Thymus (tissue), 11 donors: ENCODE measurements around the gene EQTN. TPM values are rescaled to one million over a fixed set of nuclear protein-coding genes. Genes with fewer than 3 reads are reported as not detected.

Experiments used
- DNase-seq, 9 donors: peaks; one replicate each; pipeline ENCODE4 v3.0.0-alpha.2; 2013; ENCODE audit warnings: low spot score in 9 of 9, low read depth in 6 of 9, missing footprints in 1 of 9
- H3K27ac ChIP-seq, 2 donors: one replicate each; pipeline ENCODE4 v1.5.1; 2013; ENCODE audit warnings: control low read depth in 1 of 2, low read depth in 1 of 2, low read length in 1 of 2, mild to moderate bottlenecking in 1 of 2, moderate library complexity in 1 of 2
- H3K27me3 ChIP-seq, 2 donors: one replicate each; pipeline ENCODE4 v1.5.1; 2013; ENCODE audit warnings: low read length in 1 of 2; ENCODE audit not compliant: control insufficient read depth in 2 of 2, insufficient read depth in 1 of 2
- H3K36me3 ChIP-seq, 2 donors: one replicate each; pipeline ENCODE4 v1.5.1; 2013; ENCODE audit warnings: low read length in 1 of 2, mild to moderate bottlenecking in 1 of 2, moderate library complexity in 1 of 2; ENCODE audit not compliant: control insufficient read depth in 2 of 2, insufficient read depth in 2 of 2
- H3K4me1 ChIP-seq, 2 donors: one replicate each; pipeline ENCODE4 v1.5.1; 2013; ENCODE audit warnings: low read length in 2 of 2; ENCODE audit not compliant: control insufficient read depth in 2 of 2, insufficient read depth in 2 of 2
- H3K4me3 ChIP-seq, 2 donors: one replicate each; pipeline ENCODE4 v1.5.1; 2013; ENCODE audit warnings: low read length in 2 of 2, control low read depth in 1 of 2, mild to moderate bottlenecking in 1 of 2
- H3K9me3 ChIP-seq, 2 donors: one replicate each; pipeline ENCODE4 v1.5.1; 2013; ENCODE audit warnings: low read length in 1 of 2, mild to moderate bottlenecking in 1 of 2; ENCODE audit not compliant: control insufficient read depth in 2 of 2, insufficient read depth in 1 of 2
- WGBS: extraction: QIAGEN DNeasy Blood & Tissue Kit; methylation state at CpG from one replicate; pipeline ENCODE4 v1.1.7; 2013; 5-methylcytosine and 5-hydroxymethylcytosine counted together
- polyA plus RNA-seq: library from polyadenylated mRNA; stranded (reverse); fragments of 200-250 nt; gene quantifications from one replicate; pipeline ENCODE4 v1.2.3, GENCODE V29; 2013
- total RNA-seq: library from RNA; stranded (reverse); fragments of 120-200 nt; gene quantifications from one replicate; pipeline ENCODE4 v1.2.4, GENCODE V29; 2013
- donor health status: healthy.

Gene EQTN
- total and polyA plus RNA-seq, 2 donors: 0.05 to 0.21 TPM

- 95% methylated on average over 16 of the region's 16 CpGs for whole genome bisulfite sequencing
- DNase-seq: no peak
- Histone ChIP-seq H3K27me3 (no peaks in the 10 kb centered on the region), H3K4me3 (no peak overlapping the region), H3K9me3 (no peaks in the 10 kb centered on the region), H3K4me1 (no peaks in the 10 kb centered on the region), H3K27ac (no peak overlapping the region), H3K36me3 (no peaks in the 10 kb centered on the region)
These were observed 16.7 kb downstream of the EQTN start for GRCh38 chr9:27280249-27280648.

DNA sequence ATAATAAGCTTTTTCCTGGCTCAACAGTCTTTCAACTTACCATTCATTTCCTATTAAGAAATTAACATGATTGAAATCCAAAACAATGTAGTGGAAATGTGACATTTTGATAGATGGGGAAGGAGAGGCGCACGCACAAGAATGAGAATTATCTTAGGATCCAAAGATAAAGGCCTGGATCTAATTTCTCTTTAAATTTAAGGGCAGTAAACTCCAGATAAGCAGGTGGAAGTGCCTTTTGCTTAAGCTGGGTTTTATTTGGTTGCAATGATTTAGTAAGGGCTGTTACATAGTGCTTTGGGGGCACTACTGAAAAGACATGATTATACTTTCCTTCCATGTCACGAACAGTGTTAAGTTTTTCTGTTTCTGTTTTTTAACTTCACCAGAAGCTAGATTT, 17.3 kb downstream of the EQTN start:
- DNase-seq: no peak
- Histone ChIP-seq H3K9me3 (no peaks in the 10 kb centered on the region), H3K27ac (no peak overlapping the region), H3K4me1 (no peaks in the 10 kb centered on the region), H3K36me3 (no peaks in the 10 kb centered on the region), H3K27me3 (no peaks in the 10 kb centered on the region), H3K4me3 (no peak overlapping the region)
- 95% methylated on average over 3 of the region's 3 CpGs for WGBS

- no peaks in the 10 kb centered on the region for H3K36me3 ChIP-seq
- H3K4me1 ChIP-seq: no peaks in the 10 kb centered on the region
- H3K27ac ChIP-seq: no peak overlapping the region
- WGBS: 92% methylated on average over 1 of the region's 1 CpG
- H3K27me3 ChIP-seq: no peaks in the 10 kb centered on the region
- H3K4me3 ChIP-seq: no peak overlapping the region
- no peaks in the 10 kb centered on the region for H3K9me3 ChIP-seq
- no peak for DNase-seq
These were observed 18.6 kb downstream of the EQTN start for GRCh38 chr9:27278374-27278773.

GRCh38 chr9:27276193-27277030, 20.5 kb downstream of the EQTN start:
- DNase-seq: peak; percentile 7 to 56 (median 11)
- no peaks in the 10 kb centered on the region for H3K4me1 ChIP-seq
- H3K27me3 ChIP-seq: no peaks in the 10 kb centered on the region
- H3K9me3 ChIP-seq: no peaks in the 10 kb centered on the region
- no peaks in the 10 kb centered on the region for H3K36me3 ChIP-seq
- no peak overlapping the region for H3K4me3 ChIP-seq
- WGBS: 58% methylated on average over 12 of the region's 12 CpGs
- no peak overlapping the region for H3K27ac ChIP-seq

- no peaks in the 10 kb centered on the region for H3K36me3 ChIP-seq
- H3K9me3 ChIP-seq: no peaks in the 10 kb centered on the region
- no peak overlapping the region for H3K27ac ChIP-seq
- no peaks in the 10 kb centered on the region for H3K4me1 ChIP-seq
- 94% methylated on average over 1 of the region's 1 CpG for WGBS
- H3K4me3 ChIP-seq: no peak overlapping the region
- no peaks in the 10 kb centered on the region for H3K27me3 ChIP-seq
- DNase-seq: no peak
These were observed 23.8 kb downstream of the EQTN start for GRCh38 chr9:27273186-27273585.

DNA sequence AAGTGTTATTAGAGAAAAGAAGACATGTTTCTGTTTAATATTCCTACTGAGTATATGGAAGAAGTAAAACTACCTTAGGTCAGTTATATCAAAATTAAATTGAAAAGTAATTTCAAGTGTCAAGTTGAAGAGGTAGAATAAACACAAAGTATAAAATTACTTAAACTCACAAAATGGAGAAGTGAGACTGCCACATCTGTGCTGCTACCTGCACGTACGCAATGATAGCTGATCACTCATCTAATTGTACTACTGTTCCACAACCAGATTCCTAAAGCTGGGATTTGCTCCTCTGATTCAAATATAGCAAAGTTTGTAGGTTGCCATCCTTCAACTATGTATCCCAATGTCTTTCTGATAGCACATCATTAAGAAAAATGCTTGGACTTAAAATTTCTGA, 24.8 kb downstream of the EQTN start:
- H3K27ac ChIP-seq: no peak overlapping the region
- no peaks in the 10 kb centered on the region for H3K27me3 ChIP-seq
- no peaks in the 10 kb centered on the region for H3K4me1 ChIP-seq
- H3K9me3 ChIP-seq: no peaks in the 10 kb centered on the region
- DNase-seq: no peak
- WGBS: 96% methylated on average over 2 of the region's 2 CpGs
- H3K36me3 ChIP-seq: no peaks in the 10 kb centered on the region
- no peak overlapping the region for H3K4me3 ChIP-seq

- WGBS: 67% methylated on average over 4 of the region's 4 CpGs
- H3K4me1 ChIP-seq: no peaks in the 10 kb centered on the region
- H3K27ac ChIP-seq: no peak overlapping the region
- no peaks in the 10 kb centered on the region for H3K36me3 ChIP-seq
- H3K4me3 ChIP-seq: no peak overlapping the region
- DNase-seq: no peak
- no peaks in the 10 kb centered on the region for H3K9me3 ChIP-seq
- no peaks in the 10 kb centered on the region for H3K27me3 ChIP-seq
These were observed 35.3 kb downstream of the EQTN start for GRCh38 chr9:27261517-27262211.

- no peaks in the 10 kb centered on the region for H3K36me3 ChIP-seq
- DNase-seq: no peak
- H3K9me3 ChIP-seq: no peaks in the 10 kb centered on the region
- WGBS: 94% methylated on average over 8 of the region's 8 CpGs
- H3K27ac ChIP-seq: no peak overlapping the region
- no peaks in the 10 kb centered on the region for H3K4me1 ChIP-seq
- no peaks in the 10 kb centered on the region for H3K27me3 ChIP-seq
- no peak overlapping the region for H3K4me3 ChIP-seq
These were observed 36.0 kb downstream of the EQTN start for GRCh38 chr9:27260789-27261516.

DNA sequence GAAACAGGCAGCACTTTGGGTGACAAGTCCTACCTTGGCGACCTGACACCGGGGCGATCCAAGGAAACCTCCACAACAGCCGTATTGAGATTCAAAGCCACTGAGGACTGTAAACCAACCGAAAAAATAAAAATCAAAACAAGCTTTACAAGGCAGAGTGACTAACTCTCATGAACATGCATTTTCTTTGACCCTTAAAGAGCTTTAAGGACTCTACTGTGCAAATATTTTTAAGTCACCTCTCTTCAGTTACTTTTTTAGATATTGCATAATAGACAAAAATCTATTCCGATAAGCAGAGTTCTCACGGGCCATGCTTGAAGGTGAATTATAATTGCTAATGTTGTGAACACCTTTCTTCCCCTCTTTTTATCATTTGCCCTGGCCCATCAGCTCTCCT, 38.3 kb downstream of the EQTN start:
- Histone ChIP-seq H3K36me3 (no peaks in the 10 kb centered on the region), H3K9me3 (no peaks in the 10 kb centered on the region), H3K27ac (no peak overlapping the region), H3K27me3 (no peaks in the 10 kb centered on the region), H3K4me3 (no peak overlapping the region), H3K4me1 (no peaks in the 10 kb centered on the region)
- no peak for DNase-seq
- 96% methylated on average over 7 of the region's 7 CpGs for WGBS
